GM23338 (cell line): Measurements from ENCODE around the gene RAD52. TPM values are rescaled to one million over a fixed set of nuclear protein-coding genes. Genes with fewer than 3 reads are reported as not detected.

Experiments used
- ATAC-seq: fragments of 200-7000 bp; cut with Tn5 transposase; 3 replicates; pipeline ENCODE4 v1.9.1; 2020
- DNase-seq: peaks from one replicate; pipeline ENCODE4 v3.0.0-alpha.2; 2015; ENCODE audit warnings: low spot score
- H2AFZ ChIP-seq: fragments of 200-600 bp; sonication (generic); 2 replicates; pipeline ENCODE4 v1.8.0; 2016; ENCODE audit warnings: antibody characterized with exemption, mild to moderate bottlenecking, moderate library complexity
- H3F3A ChIP-seq: fragments of 200-600 bp; sonication (generic); replicated peaks from 2 replicates; pipeline ENCODE4 v1.8.0; 2017; ENCODE audit warnings: antibody characterized with exemption, mixed run types, low read depth
- H3K27ac ChIP-seq: fragments of 200-600 bp; sonication (generic); 2 replicates; pipeline ENCODE4 v1.6.1; 2016; ENCODE audit warnings: low read depth
- H3K27me3 ChIP-seq: fragments of 200-600 bp; sonication (generic); 2 replicates; pipeline ENCODE4 v1.8.0; 2016; ENCODE audit warnings: mild to moderate bottlenecking, mixed run types, moderate library complexity; ENCODE audit not compliant: insufficient read depth
- H3K36me3 ChIP-seq: fragments of 200-600 bp; sonication (generic); 2 replicates; pipeline ENCODE4 v1.8.0; 2016; ENCODE audit warnings: mild to moderate bottlenecking; ENCODE audit not compliant: insufficient read depth
- H3K4me1 ChIP-seq: fragments of 200-600 bp; sonication (generic); 2 replicates; pipeline ENCODE4 v1.8.0; 2016; ENCODE audit warnings: mild to moderate bottlenecking, moderate library complexity; ENCODE audit not compliant: insufficient read depth
- H3K4me2 ChIP-seq: fragments of 200-600 bp; sonication (generic); 2 replicates; pipeline ENCODE4 v1.7.1; 2017; ENCODE audit warnings: mixed run types
- H3K4me3 ChIP-seq: fragments of 200-600 bp; sonication (generic); 2 replicates; pipeline ENCODE4 v1.6.1; 2016; ENCODE audit warnings: mixed run types
- H3K79me2 ChIP-seq: fragments of 200-600 bp; sonication (generic); replicated peaks from 2 replicates; pipeline ENCODE4 v1.8.0; 2017; ENCODE audit warnings: mild to moderate bottlenecking; ENCODE audit not compliant: insufficient read depth
- H3K9me2 ChIP-seq: fragments of 200-600 bp; sonication (generic); 2 replicates; pipeline ENCODE4 v1.8.0; 2017; ENCODE audit not compliant: insufficient read depth
- H4K20me1 ChIP-seq: fragments of 200-600 bp; sonication (generic); replicated peaks from 2 replicates; pipeline ENCODE4 v1.8.0; 2017; ENCODE audit warnings: mild to moderate bottlenecking; ENCODE audit not compliant: insufficient read depth
- H3K27ac Mint-ChIP-seq: 2 replicates; pipeline ENCODE4 v1.8.0; 2020; ENCODE audit warnings: inconsistent platforms, mild to moderate bottlenecking, moderate library complexity, mixed read lengths
- H3K27me3 Mint-ChIP-seq: 3 replicates; pipeline ENCODE4 v1.8.0; 2022; ENCODE audit warnings: low read depth, mild to moderate bottlenecking, moderate library complexity, mixed read lengths, inconsistent platforms; ENCODE audit not compliant: insufficient read depth, poor library complexity
- H3K36me3 Mint-ChIP-seq: 3 replicates; pipeline ENCODE4 v1.8.0; 2021; ENCODE audit warnings: low read depth, mild to moderate bottlenecking, inconsistent platforms, moderate library complexity, mixed read lengths
- H3K4me1 Mint-ChIP-seq: 3 replicates; pipeline ENCODE4 v1.8.0; 2020; ENCODE audit warnings: mild to moderate bottlenecking, inconsistent platforms, mixed read lengths
- H3K4me3 Mint-ChIP-seq: 3 replicates; pipeline ENCODE4 v1.8.0; 2021; ENCODE audit warnings: moderate library complexity, mild to moderate bottlenecking, inconsistent platforms, mixed read lengths
- H3K9me3 Mint-ChIP-seq: 3 replicates; pipeline ENCODE4 v1.8.0; 2020; ENCODE audit warnings: moderate library complexity, mild to moderate bottlenecking, inconsistent platforms, mixed read lengths
- CREB1 ChIP-seq: fragments of 250-450 bp; sonication (Bioruptor Pico); IDR thresholded peaks from 2 replicates; pipeline ENCODE4 v1.5.0; 2020; ENCODE audit warnings: low read depth, mild to moderate bottlenecking, moderate library complexity
- CTCF ChIP-seq, 2 experiments: fragments of 200-600 bp in 1 of 2; sonication (generic) in 1 of 2; conservative IDR thresholded peaks; 2 replicates each; pipeline versions ENCODE4 v1.5.1 to v1.6.1; 2016 to 2017; ENCODE audit warnings: antibody characterized with exemption in 2 of 2, low read depth in 2 of 2, mild to moderate bottlenecking in 2 of 2, moderate library complexity in 1 of 2
- ETS1 ChIP-seq: IDR thresholded peaks from 2 replicates; pipeline ENCODE4 v1.6.1; 2016; ENCODE audit warnings: antibody characterized with exemption
- EZH2 ChIP-seq: fragments of 200-600 bp; sonication (generic); IDR thresholded peaks from one replicate; pipeline ENCODE4 v1.8.0; 2017; ENCODE audit warnings: antibody characterized with exemption, mild to moderate bottlenecking, low read depth; ENCODE audit not compliant: unreplicated experiment
- EZH2phosphoT487 ChIP-seq: fragments of 200-600 bp; sonication (generic); IDR thresholded peaks from one replicate; pipeline ENCODE4 v1.8.1; 2018; ENCODE audit warnings: antibody characterized with exemption; ENCODE audit not compliant: unreplicated experiment
- JUNB ChIP-seq: IDR thresholded peaks from one replicate; pipeline ENCODE4 v1.6.1; 2016; ENCODE audit warnings: antibody characterized with exemption; ENCODE audit not compliant: unreplicated experiment
- NANOG ChIP-seq: IDR thresholded peaks from 2 replicates; pipeline ENCODE4 v1.6.1; 2016; ENCODE audit warnings: antibody characterized with exemption, borderline replicate concordance
- POLR2AphosphoS5 ChIP-seq: IDR thresholded peaks from 2 replicates; pipeline ENCODE4 v1.6.1; 2016; ENCODE audit warnings: antibody characterized with exemption, low read depth
- REST ChIP-seq: IDR thresholded peaks from one replicate; pipeline ENCODE4 v1.6.1; 2018; ENCODE audit warnings: antibody characterized with exemption; ENCODE audit not compliant: unreplicated experiment
- STAT1 ChIP-seq: IDR thresholded peaks from one replicate; pipeline ENCODE4 v1.6.1; 2016; ENCODE audit warnings: antibody characterized with exemption; ENCODE audit not compliant: unreplicated experiment
- ZNF114 ChIP-seq: fragments of 250-450 bp; sonication (Bioruptor Pico); IDR thresholded peaks from 2 replicates; pipeline ENCODE4 v1.5.0; 2020; ENCODE audit warnings: mild to moderate bottlenecking, moderate library complexity
- ZNF331 ChIP-seq: fragments of 250-450 bp; sonication (Bioruptor Pico); IDR thresholded peaks from 2 replicates; pipeline ENCODE4 v1.5.0; 2020; ENCODE audit warnings: low read depth, mild to moderate bottlenecking, moderate library complexity
- ZNF462 ChIP-seq: fragments of 250-450 bp; sonication (Bioruptor Pico); IDR thresholded peaks from 2 replicates; pipeline ENCODE4 v1.5.0; 2020; ENCODE audit warnings: mild to moderate bottlenecking, moderate library complexity
- polyA plus RNA-seq: library from polyadenylated mRNA; unstranded; fragments of >200 nt; fragmentation: Nextera tagmentation; extraction: Ambion mirVana; gene quantifications from 2 replicates; pipeline ENCODE4 v1.2.1, GENCODE V29; 2016
- total RNA-seq: library from RNA; depleted of rRNA; stranded (reverse); fragments of >200 nt; shearing (Covaris generic); gene quantifications from 2 replicates; pipeline ENCODE4 v1.2.3, GENCODE V29; 2014

RAD52 gene
- total and polyA plus RNA-seq, 2 experiments from 2014 or later, result 10.9 to 21.3 TPM

GRCh38 chr12:922285-922684, 27.2 kb downstream of the RAD52 start:
- TF ChIP-seq JUNB (no peak), ZNF114 (CRISPR knock-in tag) (no peak), ZNF331 (no peak), EZH2phosphoT487 (no peak), NANOG (no peak), ETS1 (no peak), POLR2AphosphoS5 (no peak), STAT1 (no peak), ZNF462 (no peak), CTCF (conservative IDR thresholded peaks at IDR 0.05; ENCODE audit: low read depth in 2 of 2) (no peak), REST (no peak), CREB1 (CRISPR knock-in tag) (no peak), EZH2 (no peak)
- peaks cover 81% of the 10 kb centered on the region for H3K36me3 Mint-ChIP-seq
- no peak overlapping the region for H2AFZ ChIP-seq
- H3K27ac ChIP-seq, result no peak overlapping the region
- ATAC-seq (no peak), DNase-seq (no peak)
- H3K27ac Mint-ChIP-seq, result no peak overlapping the region
- no peaks in the 10 kb centered on the region for H3K27me3 Mint-ChIP-seq
- H3K4me1 Mint-ChIP-seq, result peaks cover under 1% of the 10 kb centered on the region; the same call in 1 of the 3 replicates
- peaks cover 9% of the 10 kb centered on the region; the same call in 1 of the 2 replicates for H3K36me3 ChIP-seq
- H3K4me1 ChIP-seq, result no peaks in the 10 kb centered on the region
- no peaks in the 10 kb centered on the region for H3K9me2 ChIP-seq
- no peaks in the 10 kb centered on the region; the same call in 1 of the 2 replicates for H4K20me1 ChIP-seq
- H3K9me3 Mint-ChIP-seq, result no peaks in the 10 kb centered on the region
- no peak overlapping the region for H3K4me3 Mint-ChIP-seq
- no peaks in the 10 kb centered on the region for H3K27me3 ChIP-seq
- H3K4me3 ChIP-seq, result no peak overlapping the region
- no peaks in the 10 kb centered on the region for H3K79me2 ChIP-seq
- 0 out of 2 replicates have a peak, but pooled peaks cover 3% of the 10 kb centered on the region for H3F3A ChIP-seq
- H3K4me2 ChIP-seq, result no peak overlapping the region
